Keratinocyte (primary cell): ENCODE measurements around the gene HSPG2. TPM values are rescaled to one million over a fixed set of nuclear protein-coding genes. Genes with fewer than 3 reads are reported as not detected.
"Not testable (repeated sequence)": the region's sequence is repeated elsewhere in the genome, so short reads cannot be mapped to it uniquely, and the experiment has no call there.

Source experiments
- DNase-seq: peaks from one replicate; pipeline ENCODE4 v3.0.0-alpha.2; 2011; ENCODE audit warnings: low read depth, missing footprints, low spot score
- FAIRE-seq: peaks from 2 replicates; lab custom pipeline; 2011; peaks lifted over from hg19 to GRCh38; lab: Jason Lieb, UNC
- H2AFZ ChIP-seq: 2 replicates; pipeline ENCODE4 v1.6.0; 2012; ENCODE audit warnings: low read length, control low read depth, inconsistent platforms; ENCODE audit not compliant: control insufficient read depth
- H3K27ac ChIP-seq: 2 replicates; pipeline ENCODE4 v1.5.1; 2011; ENCODE audit warnings: low read length; ENCODE audit not compliant: control insufficient read depth, insufficient read depth
- H3K27me3 ChIP-seq: 3 replicates; pipeline ENCODE4 v1.6.0; 2011; ENCODE audit warnings: low read length; ENCODE audit not compliant: control insufficient read depth, insufficient read depth; ENCODE audit errors: extremely low read depth
- H3K36me3 ChIP-seq, 2 experiments: 2 replicates in 1 of 2; 3 replicates in 1 of 2; pipeline ENCODE4 v1.5.1; 2011; ENCODE audit warnings: low read length in 2 of 2, mild to moderate bottlenecking in 1 of 2; ENCODE audit not compliant: control insufficient read depth in 2 of 2, insufficient read depth in 2 of 2; ENCODE audit errors: extremely low read depth in 1 of 2
- H3K4me1 ChIP-seq: 3 replicates; pipeline ENCODE4 v1.5.1; 2011; ENCODE audit warnings: low read length; ENCODE audit not compliant: control insufficient read depth, insufficient read depth; ENCODE audit errors: extremely low read depth
- H3K4me2 ChIP-seq: 3 replicates; pipeline ENCODE4 v1.6.0; 2011; ENCODE audit warnings: low read depth, low read length; ENCODE audit not compliant: control insufficient read depth, insufficient read depth; ENCODE audit errors: extremely low read depth
- H3K4me3 ChIP-seq, 3 experiments: fragments of 200-600 bp in 1 of 3; sonication (generic) in 1 of 3; 2 replicates in 2 of 3; 3 replicates in 1 of 3; pipeline ENCODE4 v1.5.1; 2011 to 2016; ENCODE audit warnings: low read length in 3 of 3, mild to moderate bottlenecking in 3 of 3, control low read depth in 2 of 3, inconsistent platforms in 1 of 3, low read depth in 1 of 3, mixed read lengths in 1 of 3, mixed run types in 1 of 3, moderate library complexity in 1 of 3; ENCODE audit not compliant: control insufficient read depth in 2 of 3, insufficient read depth in 2 of 3; ENCODE audit errors: extremely low read depth in 1 of 3
- H3K79me2 ChIP-seq: 2 replicates; pipeline ENCODE4 v1.6.0; 2012; ENCODE audit warnings: low read length; ENCODE audit not compliant: control insufficient read depth, insufficient read depth
- H3K9ac ChIP-seq: 3 replicates; pipeline ENCODE4 v1.6.0; 2011; ENCODE audit warnings: low read length; ENCODE audit not compliant: control insufficient read depth, insufficient read depth; ENCODE audit errors: extremely low read depth
- H3K9me1 ChIP-seq: 3 replicates; pipeline ENCODE4 v1.6.0; 2011; ENCODE audit warnings: low read length; ENCODE audit not compliant: control insufficient read depth, insufficient read depth; ENCODE audit errors: extremely low read depth
- H3K9me3 ChIP-seq: 2 replicates; pipeline ENCODE4 v1.5.1; 2012; ENCODE audit warnings: low read depth, low read length; ENCODE audit not compliant: control insufficient read depth
- H4K20me1 ChIP-seq: 3 replicates; pipeline ENCODE4 v1.6.0; 2011; ENCODE audit warnings: low read length; ENCODE audit not compliant: control insufficient read depth, insufficient read depth; ENCODE audit errors: extremely low read depth
- EZH2 ChIP-seq: IDR thresholded peaks from one replicate; pipeline ENCODE4 v1.6.1; 2012; ENCODE audit warnings: inconsistent platforms, mild to moderate bottlenecking, low read length, moderate library complexity
- dilution Hi-C: fragments of 300-500 bp; cut with MboI; formaldehyde crosslinking; loops from one replicate; pipeline ENCODE4 v1.7.0; 2020; ENCODE audit warnings: low sequenced_read_pairs; ENCODE audit not compliant: extremely low pct_ligation_motif_present
- polyA plus RNA-seq, 5 experiments: library from polyadenylated mRNA; depleted of rRNA in 3 of 5; stranded (reverse) in 3 of 5; stranded (forward) in 1 of 5; unstranded in 1 of 5; fragments of >200 nt; gene quantifications; 1 replicate in 1 of 5; 2 replicates in 3 of 5; 3 replicates in 1 of 5; pipeline versions ENCODE4 v1.2.1 to v1.2.3, GENCODE V29; 2011 to 2012; ENCODE audit warnings: missing spikeins in 2 of 5, low read depth in 1 of 5, low replicate concordance in 1 of 5
- TF ChIP-seq, protein P1 (sequence below), 3 experiments: IDR thresholded peaks in 1 of 3; conservative IDR thresholded peaks in 1 of 3; optimal IDR thresholded peaks in 1 of 3; 2 replicates in 2 of 3; 3 replicates in 1 of 3; pipeline versions ENCODE3 to v1.5.1; 2011; ENCODE audit warnings: low read length in 3 of 3, mild to moderate bottlenecking in 3 of 3, moderate library complexity in 2 of 3, control low read depth in 1 of 3, inconsistent platforms in 1 of 3; ENCODE audit not compliant: insufficient read depth in 2 of 3; ENCODE audit errors: extremely low read depth in 1 of 3

HSPG2 gene
- polyA plus RNA-seq, 1 donor (not counting 4 experiments of a cell fraction or from before 2014, with no cell fraction given) = 9.0 TPM

DNA sequence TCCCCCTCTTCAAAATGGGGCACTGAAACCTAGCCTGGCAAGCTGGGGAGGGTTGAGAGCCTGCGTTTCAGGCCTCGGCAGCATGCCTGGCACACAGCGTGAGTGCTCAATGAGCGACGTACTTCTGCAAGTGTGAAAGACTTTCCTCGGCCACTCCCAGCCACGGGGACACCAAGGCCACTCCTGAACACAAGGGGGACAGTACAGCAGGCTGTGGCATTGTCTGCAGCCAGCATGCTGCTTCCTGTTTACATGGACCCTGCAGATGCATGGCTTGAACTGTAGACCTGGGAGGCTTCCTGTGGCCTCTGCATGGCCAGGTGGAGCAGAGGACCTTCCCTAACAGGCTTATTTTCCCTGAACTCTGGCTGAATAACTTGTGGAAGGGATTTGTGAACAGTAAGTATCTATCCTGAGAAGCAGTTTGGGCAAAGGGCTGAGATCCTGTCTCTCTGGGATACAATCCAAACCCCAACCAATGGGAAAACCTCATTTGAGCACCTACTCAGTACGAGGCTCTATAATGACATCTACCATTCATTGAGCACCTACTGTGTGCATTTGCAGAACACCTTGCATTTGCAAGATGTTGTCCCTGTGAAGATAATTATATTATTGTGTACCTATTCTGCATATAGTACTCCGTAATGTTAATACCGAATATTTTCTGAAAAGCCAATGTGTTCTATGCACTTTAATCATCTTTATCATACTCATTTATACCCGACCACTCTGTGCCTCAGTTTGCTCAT is 9.9 kb upstream of the HSPG2 start:
- no peak overlapping the region for H3K27ac ChIP-seq
- TF ChIP-seq EZH2 = no peak
- TF ChIP-seq, protein P1, sequence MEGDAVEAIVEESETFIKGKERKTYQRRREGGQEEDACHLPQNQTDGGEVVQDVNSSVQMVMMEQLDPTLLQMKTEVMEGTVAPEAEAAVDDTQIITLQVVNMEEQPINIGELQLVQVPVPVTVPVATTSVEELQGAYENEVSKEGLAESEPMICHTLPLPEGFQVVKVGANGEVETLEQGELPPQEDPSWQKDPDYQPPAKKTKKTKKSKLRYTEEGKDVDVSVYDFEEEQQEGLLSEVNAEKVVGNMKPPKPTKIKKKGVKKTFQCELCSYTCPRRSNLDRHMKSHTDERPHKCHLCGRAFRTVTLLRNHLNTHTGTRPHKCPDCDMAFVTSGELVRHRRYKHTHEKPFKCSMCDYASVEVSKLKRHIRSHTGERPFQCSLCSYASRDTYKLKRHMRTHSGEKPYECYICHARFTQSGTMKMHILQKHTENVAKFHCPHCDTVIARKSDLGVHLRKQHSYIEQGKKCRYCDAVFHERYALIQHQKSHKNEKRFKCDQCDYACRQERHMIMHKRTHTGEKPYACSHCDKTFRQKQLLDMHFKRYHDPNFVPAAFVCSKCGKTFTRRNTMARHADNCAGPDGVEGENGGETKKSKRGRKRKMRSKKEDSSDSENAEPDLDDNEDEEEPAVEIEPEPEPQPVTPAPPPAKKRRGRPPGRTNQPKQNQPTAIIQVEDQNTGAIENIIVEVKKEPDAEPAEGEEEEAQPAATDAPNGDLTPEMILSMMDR (optimal IDR thresholded peaks at IDR 0.05 in 1 of 3, IDR thresholded peaks at IDR 0.05 in 1 of 3, conservative IDR thresholded peaks at IDR 0.05 in 1 of 3; ENCODE audit: extremely low read depth in 1 of 3, insufficient read depth in 2 of 3, low read length in 3 of 3) = no peak
- H3K79me2 ChIP-seq = no peaks in the 10 kb centered on the region
- no peaks in the 10 kb centered on the region for H3K9me1 ChIP-seq
- H3K4me2 ChIP-seq = no peak overlapping the region
- no peaks in the 10 kb centered on the region for H3K27me3 ChIP-seq
- no peaks in the 10 kb centered on the region for H3K9me3 ChIP-seq
- no peak overlapping the region for H3K9ac ChIP-seq
- dilution Hi-C loops = no loop called here
- no peak overlapping the region for H3K4me3 ChIP-seq
- DNase-seq (no peak), FAIRE-seq (peak; percentile 9)
- H3K36me3 ChIP-seq = no peaks in the 10 kb centered on the region
- H3K4me1 ChIP-seq = peaks cover 8% of the 10 kb centered on the region
- no peaks in the 10 kb centered on the region for H4K20me1 ChIP-seq
- no peak overlapping the region for H2AFZ ChIP-seq

DNA sequence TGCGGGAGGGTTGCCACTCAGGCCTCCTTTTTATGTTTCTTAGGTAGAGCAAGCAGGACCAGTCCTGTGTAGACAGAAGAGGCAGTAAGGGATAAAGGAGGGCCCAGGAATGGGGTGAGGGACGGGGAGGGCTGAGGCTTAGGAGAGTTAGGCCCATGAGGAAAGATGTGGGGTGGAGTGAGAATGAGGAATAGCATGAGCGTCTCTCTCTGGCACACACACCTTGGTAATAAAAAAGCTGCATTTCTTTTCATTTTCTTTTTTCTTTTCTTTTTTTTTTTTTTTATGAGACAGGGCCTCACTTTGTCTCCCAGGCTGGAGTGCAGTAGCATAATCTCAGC is 7.6 kb upstream of the HSPG2 start:
- peak overlapping the region; percentile 75 for H2AFZ ChIP-seq
- H3K79me2 ChIP-seq = no peaks in the 10 kb centered on the region
- TF ChIP-seq, protein P1 (optimal IDR thresholded peaks at IDR 0.05 in 1 of 3, IDR thresholded peaks at IDR 0.05 in 1 of 3, conservative IDR thresholded peaks at IDR 0.05 in 1 of 3; ENCODE audit: extremely low read depth in 1 of 3, insufficient read depth in 2 of 3, low read length in 3 of 3) = no peak
- no peak for TF ChIP-seq EZH2
- H4K20me1 ChIP-seq = no peaks in the 10 kb centered on the region
- dilution Hi-C loops = no loop called here
- H3K9me3 ChIP-seq = no peaks in the 10 kb centered on the region
- H3K4me1 ChIP-seq = peaks cover 16% of the 10 kb centered on the region
- peak overlapping the region; percentile 22 for H3K9ac ChIP-seq
- FAIRE-seq (no peak), DNase-seq (no peak)
- no peak overlapping the region for H3K4me2 ChIP-seq
- no peak overlapping the region for H3K4me3 ChIP-seq
- no peak overlapping the region for H3K27ac ChIP-seq
- H3K36me3 ChIP-seq = no peaks in the 10 kb centered on the region
- no peaks in the 10 kb centered on the region for H3K27me3 ChIP-seq
- H3K9me1 ChIP-seq = no peaks in the 10 kb centered on the region

DNA sequence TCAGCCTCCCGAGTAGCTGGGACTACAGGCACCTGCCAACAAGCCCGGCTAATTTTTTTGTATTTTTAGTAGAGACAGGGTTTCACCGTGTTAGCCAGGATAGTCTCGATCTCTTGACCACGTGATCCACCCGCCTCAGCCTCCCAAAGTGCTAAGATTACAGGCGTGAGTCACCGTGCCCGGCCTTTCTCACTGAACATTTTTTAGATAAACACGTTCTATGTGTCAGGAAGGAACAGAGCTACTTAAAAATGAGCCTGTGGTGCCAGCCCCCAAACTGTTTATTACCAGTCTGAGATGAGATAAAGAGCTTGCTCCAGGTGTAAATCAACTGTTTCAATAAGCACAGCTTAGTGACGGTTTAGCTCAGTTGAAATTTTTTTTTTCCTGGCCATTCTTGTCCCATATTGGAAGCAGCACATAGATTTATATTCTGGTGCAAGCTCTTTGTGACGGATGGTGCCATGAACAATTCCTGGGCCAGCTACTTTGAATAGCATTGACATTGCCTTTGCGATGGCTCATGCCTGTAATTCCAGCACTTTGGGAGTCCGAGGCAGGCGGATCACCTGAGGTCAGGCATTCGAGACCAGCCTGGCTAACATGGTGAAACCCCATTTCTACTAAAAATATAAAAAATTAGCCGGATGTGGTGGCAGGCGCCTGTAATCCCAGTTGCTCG is 6.0 kb upstream of the HSPG2 start:
- peaks cover 32% of the 10 kb centered on the region for H3K4me1 ChIP-seq
- H3K36me3 ChIP-seq, dilution Hi-C loops, H3K9ac ChIP-seq, H3K9me1 ChIP-seq, H2AFZ ChIP-seq, H3K4me3 ChIP-seq, DNase-seq, H3K4me2 ChIP-seq, H3K79me2 ChIP-seq, H3K9me3 ChIP-seq, H4K20me1 ChIP-seq, H3K27me3 ChIP-seq, FAIRE-seq, H3K27ac ChIP-seq: not testable (repeated sequence)
